ENCODE measurements around the gene MYRF. TPM values are rescaled to one million over a fixed set of nuclear protein-coding genes. Genes with fewer than 3 reads are reported as not detected.

The MYRF gene
- total and polyA plus RNA-seq, 2 donors from 2014 or later = 6.0 to 36.3 TPM

DNA sequence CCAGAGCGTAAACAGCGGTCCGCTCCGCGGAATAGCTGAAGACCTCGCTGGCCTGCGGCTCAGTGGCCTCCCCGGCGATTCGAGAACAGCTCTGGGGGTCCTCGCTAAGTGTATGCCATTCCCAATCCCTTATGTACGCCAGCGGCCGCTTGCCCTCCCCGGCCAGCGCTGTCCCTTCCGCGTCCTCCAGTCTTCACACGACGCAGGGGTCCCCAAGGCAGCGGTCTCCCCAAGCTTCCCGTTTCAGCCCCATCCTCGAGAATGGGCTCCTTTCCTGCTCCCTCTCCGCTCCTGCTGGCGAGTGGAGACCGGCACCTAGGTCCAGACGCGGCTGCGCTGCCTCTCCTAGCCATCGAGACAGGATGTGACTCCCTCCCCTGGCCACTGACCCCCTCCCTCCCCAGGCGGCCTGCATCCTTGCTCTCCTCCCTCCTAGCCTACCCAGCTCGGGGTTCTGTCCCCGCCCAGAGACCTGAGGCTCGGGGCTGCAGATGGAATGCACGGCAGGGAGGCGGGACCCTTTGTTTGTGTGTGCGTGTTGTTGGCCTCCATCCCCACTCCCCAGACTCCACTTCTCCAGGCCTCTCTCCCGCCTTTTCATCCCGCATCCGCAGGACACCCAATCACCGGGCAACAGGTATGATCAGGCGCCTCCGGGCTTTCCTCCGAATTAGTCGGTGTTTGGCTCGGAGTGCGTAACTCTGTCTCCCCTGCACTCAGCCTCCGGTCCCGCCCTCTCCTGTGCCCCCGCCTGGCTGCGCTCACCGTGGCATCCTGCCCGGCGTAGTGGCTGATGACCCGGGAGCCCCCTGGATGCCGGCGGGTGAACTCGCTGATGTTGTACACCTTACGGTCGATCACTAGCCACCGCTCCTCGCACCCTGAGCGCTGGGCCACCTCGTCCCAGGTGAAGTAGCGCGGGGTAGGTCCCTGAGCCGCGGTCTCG is 63.6 kb downstream of the MYRF start:
- intact Hi-C loops (cut with DNase I) = no loop called here
- DNase-seq (peak; percentile 81 to 91 (median 88)), FAIRE-seq (no peak)
- no peaks in the 10 kb centered on the region for H3K9me3 ChIP-seq (ENCODE audit: control insufficient read depth in 2 of 3, insufficient read depth in 1 of 3, low read length in 3 of 3)
- peaks cover 0 to 8% (median 0%) of the 10 kb centered on the region in 3 donors for H3K4me1 ChIP-seq (ENCODE audit: control insufficient read depth in 2 of 3, insufficient read depth in 2 of 3, low read depth in 1 of 3, low read length in 3 of 3)
- no peaks in the 10 kb centered on the region for H3K27me3 ChIP-seq (ENCODE audit: control insufficient read depth, insufficient read depth, low read length)
- TF ChIP-seq, protein P1, sequence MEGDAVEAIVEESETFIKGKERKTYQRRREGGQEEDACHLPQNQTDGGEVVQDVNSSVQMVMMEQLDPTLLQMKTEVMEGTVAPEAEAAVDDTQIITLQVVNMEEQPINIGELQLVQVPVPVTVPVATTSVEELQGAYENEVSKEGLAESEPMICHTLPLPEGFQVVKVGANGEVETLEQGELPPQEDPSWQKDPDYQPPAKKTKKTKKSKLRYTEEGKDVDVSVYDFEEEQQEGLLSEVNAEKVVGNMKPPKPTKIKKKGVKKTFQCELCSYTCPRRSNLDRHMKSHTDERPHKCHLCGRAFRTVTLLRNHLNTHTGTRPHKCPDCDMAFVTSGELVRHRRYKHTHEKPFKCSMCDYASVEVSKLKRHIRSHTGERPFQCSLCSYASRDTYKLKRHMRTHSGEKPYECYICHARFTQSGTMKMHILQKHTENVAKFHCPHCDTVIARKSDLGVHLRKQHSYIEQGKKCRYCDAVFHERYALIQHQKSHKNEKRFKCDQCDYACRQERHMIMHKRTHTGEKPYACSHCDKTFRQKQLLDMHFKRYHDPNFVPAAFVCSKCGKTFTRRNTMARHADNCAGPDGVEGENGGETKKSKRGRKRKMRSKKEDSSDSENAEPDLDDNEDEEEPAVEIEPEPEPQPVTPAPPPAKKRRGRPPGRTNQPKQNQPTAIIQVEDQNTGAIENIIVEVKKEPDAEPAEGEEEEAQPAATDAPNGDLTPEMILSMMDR (IDR thresholded peaks at IDR 0.05; ENCODE audit: borderline replicate concordance, extremely low read depth, insufficient read depth) = no peak
- H3K27ac ChIP-seq (ENCODE audit: low read depth in 2 of 2, low read length in 2 of 2) = peak overlapping the region; percentile 93 to 97
- H3K36me3 ChIP-seq (ENCODE audit: control insufficient read depth in 2 of 3, insufficient read depth in 3 of 3, low read length in 3 of 3) = peaks cover 0 to 3% (median 2%) of the 10 kb centered on the region in 3 donors
- peak overlapping the region; percentile 75 to 82 (median 79) for H3K4me3 ChIP-seq (ENCODE audit: low read length in 3 of 3)
- peak overlapping the region; percentile 32 to 94 (median 94) for H3K9ac ChIP-seq (ENCODE audit: low read length in 3 of 3)

DNA sequence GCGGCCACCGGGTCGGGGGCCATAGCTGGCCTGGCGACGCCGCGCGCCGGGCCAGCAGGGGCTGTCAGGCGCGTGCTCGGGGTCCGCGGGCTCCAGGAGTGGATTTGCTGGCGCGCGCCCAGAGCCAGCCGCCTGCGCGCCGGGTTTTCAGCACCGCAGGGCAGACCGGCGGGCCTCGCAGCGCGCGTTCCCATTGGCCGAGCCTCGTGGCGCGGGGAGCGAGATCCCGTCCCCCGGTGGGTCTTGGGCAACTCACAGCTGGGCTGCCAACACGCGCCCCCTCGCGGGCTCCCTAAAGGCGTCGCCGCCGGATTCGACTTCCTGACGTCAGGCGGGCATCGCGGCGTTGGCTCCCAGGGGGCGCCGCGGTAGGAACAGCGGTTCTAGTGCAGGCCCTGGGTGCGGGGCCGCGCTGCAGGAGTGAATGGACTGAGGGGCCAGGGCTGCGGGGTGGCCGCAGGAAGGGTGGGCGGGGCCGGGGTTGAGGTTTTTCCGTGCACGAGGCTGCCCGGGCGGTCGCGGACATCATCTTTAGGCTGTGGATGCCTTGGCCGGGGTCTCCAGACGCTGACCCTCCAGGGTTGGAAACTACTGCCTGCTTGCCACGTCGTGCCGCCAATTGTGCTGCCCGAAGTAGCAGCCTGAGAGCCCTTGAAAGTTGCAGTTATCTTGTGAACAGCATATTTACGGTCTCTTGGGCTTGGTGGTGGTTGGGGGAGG is 64.5 kb downstream of the MYRF start, which contains the start of gene FADS1:
TSS of gene FADS1 (minus strand) at position 268 of the 720 bp plus-strand sequence. CDS start at position 194, 74 bp downstream.
- H3K4me3 ChIP-seq (ENCODE audit: low read length in 3 of 3) = peak within 1 kb of the TSS; percentile 75 to 82 (median 79)
- H3K36me3 ChIP-seq (ENCODE audit: control insufficient read depth in 2 of 3, insufficient read depth in 3 of 3, low read length in 3 of 3) = peaks cover 0 to 2% (median 1%) of the 10 kb centered on the region in 3 donors
- TF ChIP-seq, protein P1 (IDR thresholded peaks at IDR 0.05; ENCODE audit: borderline replicate concordance, extremely low read depth, insufficient read depth) = peak; percentile 51
- DNase-seq = peak; percentile 97 to 98 (median 97)
- no peak for FAIRE-seq
- no peaks in the 10 kb centered on the region for H3K9me3 ChIP-seq (ENCODE audit: control insufficient read depth in 2 of 3, insufficient read depth in 1 of 3, low read length in 3 of 3)
- no peaks in the 10 kb centered on the region for H3K27me3 ChIP-seq (ENCODE audit: control insufficient read depth, insufficient read depth, low read length)
- H3K4me1 ChIP-seq (ENCODE audit: control insufficient read depth in 2 of 3, insufficient read depth in 2 of 3, low read depth in 1 of 3, low read length in 3 of 3) = peaks cover 0 to 8% (median 0%) of the 10 kb centered on the region in 3 donors
- peak within 1 kb of the TSS; percentile 93 to 97 for H3K27ac ChIP-seq (ENCODE audit: low read depth in 2 of 2, low read length in 2 of 2)
- peak within 1 kb of the TSS; percentile 32 to 94 (median 94) for H3K9ac ChIP-seq (ENCODE audit: low read length in 3 of 3)
- intact Hi-C loops (cut with DNase I) = no loop called here

DNA sequence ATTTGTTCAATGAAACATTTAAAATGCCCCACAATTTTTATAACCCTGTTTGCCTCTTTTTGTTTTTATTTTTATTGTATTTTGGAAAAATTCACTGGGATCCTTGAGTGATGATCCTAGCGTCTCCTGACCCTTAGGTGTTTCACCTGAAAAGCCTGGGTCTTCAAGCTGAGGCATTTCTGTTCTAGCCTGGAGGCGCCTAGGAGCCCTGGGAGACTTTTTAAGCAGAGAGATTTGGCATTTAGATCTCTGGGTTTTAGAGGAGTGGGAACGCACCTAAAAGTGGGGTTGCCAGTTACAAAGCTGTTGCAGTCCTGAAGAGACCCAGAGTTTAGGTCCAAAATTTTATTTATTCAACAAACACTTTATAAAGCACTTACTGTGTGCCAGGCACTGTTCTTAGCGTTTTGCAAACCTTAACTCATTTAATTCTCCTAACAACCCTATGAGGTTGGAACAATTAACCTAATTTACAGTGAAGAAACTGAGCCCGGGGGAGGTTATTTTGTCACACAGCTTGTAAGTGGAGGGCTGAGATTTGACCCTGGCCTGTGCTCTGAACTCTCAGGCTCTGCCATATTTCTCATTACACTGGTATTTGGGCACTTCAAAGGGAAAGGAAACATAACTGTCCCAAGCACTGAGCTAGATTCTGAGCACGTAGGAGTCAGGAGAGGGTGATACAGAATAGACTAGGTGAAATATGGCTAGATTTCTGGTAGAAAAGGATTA is 65.2 kb downstream of the MYRF start:
- FAIRE-seq = no peak

More for the DNA sequence above, 65.2 kb downstream of the MYRF start:
- Histone ChIP-seq H3K27me3 (ENCODE audit: control insufficient read depth, insufficient read depth, low read length) (no peaks in the 10 kb centered on the region), H3K4me1 (ENCODE audit: control insufficient read depth in 2 of 3, insufficient read depth in 2 of 3, low read depth in 1 of 3, low read length in 3 of 3) (peaks cover 0 to 8% (median 0%) of the 10 kb centered on the region in 3 donors), H3K4me3 (ENCODE audit: low read length in 3 of 3) (peak overlapping the region in 1 of 3 donors; percentile 51), H3K36me3 (ENCODE audit: control insufficient read depth in 2 of 3, insufficient read depth in 3 of 3, low read length in 3 of 3) (no peaks in the 10 kb centered on the region), H3K27ac (ENCODE audit: low read depth in 2 of 2, low read length in 2 of 2) (no peak overlapping the region), H3K9ac (ENCODE audit: low read length in 3 of 3) (peak overlapping the region in 1 of 3 donors; percentile 26), H3K9me3 (ENCODE audit: control insufficient read depth in 2 of 3, insufficient read depth in 1 of 3, low read length in 3 of 3) (no peaks in the 10 kb centered on the region)
- TF ChIP-seq, protein P1 (IDR thresholded peaks at IDR 0.05; ENCODE audit: borderline replicate concordance, extremely low read depth, insufficient read depth) = no peak
- DNase-seq = peak in 2 of 5 donors; percentile 32 to 46
- intact Hi-C loops (cut with DNase I) = no loop called here
